Measurements from ENCODE around the gene ATPAF2.

GRCh38 chr17:17978481-17979424 lies 60.2 kb downstream of the ATPAF2 start:
- TF ChIP-seq EZH2 (IDR thresholded peaks at IDR 0.05; ENCODE audit: insufficient read depth, poor library complexity, severe bottlenecking) (no peak), EZH2phosphoT487 (IDR thresholded peaks at IDR 0.05; ENCODE audit: insufficient read depth, low read depth) (no peak)

Measured in GM23248 (cell line).